GM19240 (cell line): ENCODE results near the gene SNN.

Experiments used
- DNase-seq: peaks from one replicate; pipeline ENCODE4 v3.0.0; 2011; ENCODE audit warnings: low spot score; ENCODE audit not compliant: insufficient read length

SNN gene

DNA sequence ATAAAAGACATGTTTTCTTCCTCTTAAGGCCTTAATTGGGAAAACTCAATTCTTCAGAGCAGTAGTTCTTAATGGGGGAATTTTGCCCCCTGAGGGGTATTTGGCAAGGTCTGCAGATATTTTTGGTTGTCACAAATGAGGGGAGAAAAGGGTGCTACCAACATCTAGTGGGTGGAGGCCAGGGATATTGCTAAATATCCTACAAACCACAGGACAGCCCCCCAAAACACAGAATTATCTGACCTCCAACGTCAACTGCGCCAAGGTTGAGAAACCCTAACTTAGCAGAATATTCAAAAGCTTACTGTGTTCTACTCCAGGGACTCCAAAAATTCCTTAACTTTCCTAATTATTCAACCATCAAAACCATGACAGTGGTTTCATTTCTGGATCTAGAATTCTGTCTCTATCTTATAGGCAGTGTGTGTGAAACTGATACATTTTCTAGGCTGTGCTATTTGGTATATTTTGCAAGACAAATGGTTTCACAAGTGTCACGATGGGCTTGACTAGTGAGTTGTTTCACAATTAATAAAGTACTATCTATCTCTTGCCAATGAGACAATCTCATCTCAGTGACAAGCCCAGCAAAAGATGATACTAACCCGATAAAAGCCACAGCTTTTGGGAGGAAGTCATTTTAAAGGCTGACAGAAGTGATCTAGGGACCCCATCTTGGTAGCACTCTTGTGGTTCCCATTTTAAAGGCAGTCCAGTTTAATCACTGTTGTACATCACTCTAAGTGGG is 59.7 kb downstream of the SNN start:
- peak; percentile 7 for DNase-seq
